ENCODE data around the gene TRH. TPM values are rescaled to one million over a fixed set of nuclear protein-coding genes. Genes with fewer than 3 reads are reported as not detected.

TRH gene
- total and polyA plus RNA-seq, 2 donors: 0.52 to 2.9 TPM

- no peak overlapping the region for H3K27ac ChIP-seq (ENCODE audit: low read depth in 1 of 2, low read length in 1 of 2)
- 31% methylated on average over 39 of the region's 39 CpGs for WGBS
- DNase-seq (ENCODE audit: low read depth in 6 of 9, low spot score in 9 of 9): peak in 1 of 9 donors; percentile 6
- peaks cover 0 to 1% of the 10 kb centered on the region in 2 donors for H3K9me3 ChIP-seq (ENCODE audit: control insufficient read depth in 2 of 2, insufficient read depth in 1 of 2, low read length in 1 of 2)
- peak overlapping the region in 1 of 2 donors; percentile 32 for H3K4me3 ChIP-seq (ENCODE audit: low read length in 2 of 2)
- H3K4me1 ChIP-seq (ENCODE audit: control insufficient read depth in 2 of 2, insufficient read depth in 2 of 2, low read length in 2 of 2): peaks cover 9 to 14% of the 10 kb centered on the region in 2 donors
- H3K27me3 ChIP-seq (ENCODE audit: control insufficient read depth in 2 of 2, insufficient read depth in 1 of 2, low read length in 1 of 2): peaks cover 44 to 69% of the 10 kb centered on the region in 2 donors
- H3K36me3 ChIP-seq (ENCODE audit: control insufficient read depth in 2 of 2, insufficient read depth in 2 of 2, low read length in 1 of 2): no peaks in the 10 kb centered on the region
Observed at GRCh38 chr3:129973853-129974563, 512 bp upstream of the TRH start.

- Histone ChIP-seq H3K4me1 (ENCODE audit: control insufficient read depth in 2 of 2, insufficient read depth in 2 of 2, low read length in 2 of 2) (peaks cover 9 to 14% of the 10 kb centered on the region in 2 donors), H3K27ac (ENCODE audit: low read depth in 1 of 2, low read length in 1 of 2) (no peak overlapping the region), H3K9me3 (ENCODE audit: control insufficient read depth in 2 of 2, insufficient read depth in 1 of 2, low read length in 1 of 2) (peaks cover 0 to 1% of the 10 kb centered on the region in 2 donors), H3K27me3 (ENCODE audit: control insufficient read depth in 2 of 2, insufficient read depth in 1 of 2, low read length in 1 of 2) (peaks cover 44 to 69% of the 10 kb centered on the region in 2 donors), H3K36me3 (ENCODE audit: control insufficient read depth in 2 of 2, insufficient read depth in 2 of 2, low read length in 1 of 2) (no peaks in the 10 kb centered on the region), H3K4me3 (ENCODE audit: low read length in 2 of 2) (peak overlapping the region in 1 of 2 donors; percentile 32)
- 2% methylated on average over 71 of the region's 71 CpGs for WGBS
- peak in 1 of 9 donors; percentile 31 for DNase-seq (ENCODE audit: low read depth in 6 of 9, low spot score in 9 of 9)
Observed at GRCh38 chr3:129974833-129975704, 549 bp downstream of the TRH start.

GRCh38 chr3:129975705-129976048, 1.2 kb downstream of the TRH start:
- peaks cover 44 to 69% of the 10 kb centered on the region in 2 donors for H3K27me3 ChIP-seq (ENCODE audit: control insufficient read depth in 2 of 2, insufficient read depth in 1 of 2, low read length in 1 of 2)
- H3K4me3 ChIP-seq (ENCODE audit: low read length in 2 of 2): no peak overlapping the region
- H3K9me3 ChIP-seq (ENCODE audit: control insufficient read depth in 2 of 2, insufficient read depth in 1 of 2, low read length in 1 of 2): peaks cover 0 to 1% of the 10 kb centered on the region in 2 donors
- DNase-seq (ENCODE audit: low read depth in 6 of 9, low spot score in 9 of 9): no peak
- no peaks in the 10 kb centered on the region for H3K36me3 ChIP-seq (ENCODE audit: control insufficient read depth in 2 of 2, insufficient read depth in 2 of 2, low read length in 1 of 2)
- H3K4me1 ChIP-seq (ENCODE audit: control insufficient read depth in 2 of 2, insufficient read depth in 2 of 2, low read length in 2 of 2): peaks cover 9 to 14% of the 10 kb centered on the region in 2 donors
- H3K27ac ChIP-seq (ENCODE audit: low read depth in 1 of 2, low read length in 1 of 2): no peak overlapping the region
- WGBS: 33% methylated on average over 27 of the region's 27 CpGs

- Histone ChIP-seq H3K36me3 (ENCODE audit: control insufficient read depth in 2 of 2, insufficient read depth in 2 of 2, low read length in 1 of 2) (no peaks in the 10 kb centered on the region), H3K9me3 (ENCODE audit: control insufficient read depth in 2 of 2, insufficient read depth in 1 of 2, low read length in 1 of 2) (peaks cover 0 to 1% of the 10 kb centered on the region in 2 donors), H3K4me3 (ENCODE audit: low read length in 2 of 2) (no peak overlapping the region), H3K27me3 (ENCODE audit: control insufficient read depth in 2 of 2, insufficient read depth in 1 of 2, low read length in 1 of 2) (peaks cover 44 to 66% of the 10 kb centered on the region in 2 donors), H3K4me1 (ENCODE audit: control insufficient read depth in 2 of 2, insufficient read depth in 2 of 2, low read length in 2 of 2) (peaks cover 9 to 14% of the 10 kb centered on the region in 2 donors), H3K27ac (ENCODE audit: low read depth in 1 of 2, low read length in 1 of 2) (no peak overlapping the region)
- WGBS: 96% methylated on average over 4 of the region's 4 CpGs
- DNase-seq (ENCODE audit: low read depth in 6 of 9, low spot score in 9 of 9): no peak
Observed at GRCh38 chr3:129976286-129976685, 1.8 kb downstream of the TRH start.

- WGBS: 94% methylated on average over 2 of the region's 2 CpGs
- H3K27me3 ChIP-seq (ENCODE audit: control insufficient read depth in 2 of 2, insufficient read depth in 1 of 2, low read length in 1 of 2): peaks cover 38 to 52% of the 10 kb centered on the region in 2 donors
- H3K36me3 ChIP-seq (ENCODE audit: control insufficient read depth in 2 of 2, insufficient read depth in 2 of 2, low read length in 1 of 2): no peaks in the 10 kb centered on the region
- peaks cover 9 to 14% of the 10 kb centered on the region in 2 donors for H3K4me1 ChIP-seq (ENCODE audit: control insufficient read depth in 2 of 2, insufficient read depth in 2 of 2, low read length in 2 of 2)
- no peak for DNase-seq (ENCODE audit: low read depth in 6 of 9, low spot score in 9 of 9)
- peaks cover 0 to 1% of the 10 kb centered on the region in 2 donors for H3K9me3 ChIP-seq (ENCODE audit: control insufficient read depth in 2 of 2, insufficient read depth in 1 of 2, low read length in 1 of 2)
- no peak overlapping the region for H3K27ac ChIP-seq (ENCODE audit: low read depth in 1 of 2, low read length in 1 of 2)
- no peak overlapping the region for H3K4me3 ChIP-seq (ENCODE audit: low read length in 2 of 2)
Observed at GRCh38 chr3:129978123-129978522, 3.6 kb downstream of the TRH start.

GRCh38 chr3:129979905-129980304, 5.4 kb downstream of the TRH start:
- DNase-seq (ENCODE audit: low read depth in 6 of 9, low spot score in 9 of 9): no peak
- WGBS: 97% methylated on average over 5 of the region's 5 CpGs

GRCh38 chr3:129983561-129983960, 9.0 kb downstream of the TRH start:
- DNase-seq (ENCODE audit: low read depth in 6 of 9, low spot score in 9 of 9): no peak
- Histone ChIP-seq H3K9me3 (ENCODE audit: control insufficient read depth in 2 of 2, insufficient read depth in 1 of 2, low read length in 1 of 2) (no peaks in the 10 kb centered on the region), H3K27ac (ENCODE audit: low read depth in 1 of 2, low read length in 1 of 2) (no peak overlapping the region), H3K27me3 (ENCODE audit: control insufficient read depth in 2 of 2, insufficient read depth in 1 of 2, low read length in 1 of 2) (peaks cover 0 to 2% of the 10 kb centered on the region in 2 donors), H3K36me3 (ENCODE audit: control insufficient read depth in 2 of 2, insufficient read depth in 2 of 2, low read length in 1 of 2) (no peaks in the 10 kb centered on the region), H3K4me3 (ENCODE audit: low read length in 2 of 2) (no peak overlapping the region), H3K4me1 (ENCODE audit: control insufficient read depth in 2 of 2, insufficient read depth in 2 of 2, low read length in 2 of 2) (no peaks in the 10 kb centered on the region)
- 96% methylated on average over 8 of the region's 8 CpGs for WGBS

More at GRCh38 chr3:129979905-129980304, 5.4 kb downstream of the TRH start:
- Histone ChIP-seq H3K36me3 (ENCODE audit: control insufficient read depth in 2 of 2, insufficient read depth in 2 of 2, low read length in 1 of 2) (no peaks in the 10 kb centered on the region), H3K27ac (ENCODE audit: low read depth in 1 of 2, low read length in 1 of 2) (no peak overlapping the region), H3K4me3 (ENCODE audit: low read length in 2 of 2) (no peak overlapping the region), H3K9me3 (ENCODE audit: control insufficient read depth in 2 of 2, insufficient read depth in 1 of 2, low read length in 1 of 2) (peaks cover 0 to 1% of the 10 kb centered on the region in 2 donors), H3K4me1 (ENCODE audit: control insufficient read depth in 2 of 2, insufficient read depth in 2 of 2, low read length in 2 of 2) (peaks cover 2 to 10% of the 10 kb centered on the region in 2 donors), H3K27me3 (ENCODE audit: control insufficient read depth in 2 of 2, insufficient read depth in 1 of 2, low read length in 1 of 2) (peaks cover 23 to 34% of the 10 kb centered on the region in 2 donors)

- H3K4me3 ChIP-seq (ENCODE audit: low read length in 2 of 2): no peak overlapping the region
- DNase-seq (ENCODE audit: low read depth in 6 of 9, low spot score in 9 of 9): no peak
- no peaks in the 10 kb centered on the region for H3K9me3 ChIP-seq (ENCODE audit: control insufficient read depth in 2 of 2, insufficient read depth in 1 of 2, low read length in 1 of 2)
- H3K4me1 ChIP-seq (ENCODE audit: control insufficient read depth in 2 of 2, insufficient read depth in 2 of 2, low read length in 2 of 2): no peaks in the 10 kb centered on the region
- H3K36me3 ChIP-seq (ENCODE audit: control insufficient read depth in 2 of 2, insufficient read depth in 2 of 2, low read length in 1 of 2): no peaks in the 10 kb centered on the region
- WGBS: 94% methylated on average over 2 of the region's 2 CpGs
- no peak overlapping the region for H3K27ac ChIP-seq (ENCODE audit: low read depth in 1 of 2, low read length in 1 of 2)
- no peaks in the 10 kb centered on the region for H3K27me3 ChIP-seq (ENCODE audit: control insufficient read depth in 2 of 2, insufficient read depth in 1 of 2, low read length in 1 of 2)
Observed at GRCh38 chr3:129984125-129984524, 9.6 kb downstream of the TRH start.

GRCh38 chr3:129985113-129985512, 10.6 kb downstream of the TRH start:
- Histone ChIP-seq H3K27me3 (ENCODE audit: control insufficient read depth in 2 of 2, insufficient read depth in 1 of 2, low read length in 1 of 2) (no peaks in the 10 kb centered on the region), H3K4me3 (ENCODE audit: low read length in 2 of 2) (no peak overlapping the region), H3K27ac (ENCODE audit: low read depth in 1 of 2, low read length in 1 of 2) (no peak overlapping the region), H3K36me3 (ENCODE audit: control insufficient read depth in 2 of 2, insufficient read depth in 2 of 2, low read length in 1 of 2) (no peaks in the 10 kb centered on the region), H3K9me3 (ENCODE audit: control insufficient read depth in 2 of 2, insufficient read depth in 1 of 2, low read length in 1 of 2) (no peaks in the 10 kb centered on the region), H3K4me1 (ENCODE audit: control insufficient read depth in 2 of 2, insufficient read depth in 2 of 2, low read length in 2 of 2) (no peaks in the 10 kb centered on the region)
- 98% methylated on average over 14 of the region's 14 CpGs for WGBS
- no peak for DNase-seq (ENCODE audit: low read depth in 6 of 9, low spot score in 9 of 9)
